Measurements from ENCODE around the gene AGTPBP1. TPM values are rescaled to one million over a fixed set of nuclear protein-coding genes. Genes with fewer than 3 reads are reported as not detected.

AGTPBP1 gene
- total and polyA plus RNA-seq, 2 of the 8 experiments (the other 6 are each of a cell fraction or from before 2014, with no cell fraction given): 13.4 to 65.2 TPM

- no peak for TF ChIP-seq USF2 (IDR thresholded peaks at IDR 0.05; ENCODE audit: low read length)
- no peak for TF ChIP-seq SP2 (IDR thresholded peaks at IDR 0.05; ENCODE audit: low read length)
- TF ChIP-seq POLR2A (IDR thresholded peaks at IDR 0.05; ENCODE audit: control extremely low read depth in 1 of 2, low read depth in 2 of 2, low read length in 2 of 2): no peak
- no peak for TF ChIP-seq TBP (IDR thresholded peaks at IDR 0.05; ENCODE audit: low read depth, low read length)
- TF ChIP-seq EZH2 (IDR thresholded peaks at IDR 0.05; ENCODE audit: low read depth, low read length, severe bottlenecking): no peak
- TF ChIP-seq POU5F1 (IDR thresholded peaks at IDR 0.05; ENCODE audit: low read depth, low read length): no peak
These were observed 227.5 kb downstream of the AGTPBP1 start (continued) for GRCh38 chr9:85514256-85514655.

Measured in H1 (cell line).